Activated naive CD8-positive, alpha-beta T cell treated with anti-CD3 and anti-CD28 coated beads, Interleukin-2, amount 50 U/mL, for 24 hours (primary cell): ENCODE data around the gene PLEKHG4.

Experiments
- ATAC-seq: fragments of 150-1000 bp; cut with Tn5 transposase; one replicate; pipeline ENCODE4 v1.10.0; 2021
- DNase-seq: peaks from one replicate; pipeline ENCODE4 v3.0.0; 2021
- H3K27ac Mint-ChIP-seq: one replicate; pipeline ENCODE4 v1.8.0; 2021; ENCODE audit warnings: mild to moderate bottlenecking, mixed read lengths
- H3K27me3 Mint-ChIP-seq: one replicate; pipeline ENCODE4 v1.8.0; 2021; ENCODE audit warnings: mixed read lengths
- H3K36me3 Mint-ChIP-seq: one replicate; pipeline ENCODE4 v1.8.0; 2021; ENCODE audit warnings: low read depth, mixed read lengths
- H3K4me1 Mint-ChIP-seq: one replicate; pipeline ENCODE4 v1.8.0; 2021; ENCODE audit warnings: mixed read lengths
- H3K4me3 Mint-ChIP-seq: one replicate; pipeline ENCODE4 v1.8.0; 2021; ENCODE audit warnings: mild to moderate bottlenecking, moderate library complexity, mixed read lengths
- H3K9me3 Mint-ChIP-seq: one replicate; pipeline ENCODE4 v1.8.0; 2021; ENCODE audit warnings: mixed read lengths

The PLEKHG4 gene

DNA sequence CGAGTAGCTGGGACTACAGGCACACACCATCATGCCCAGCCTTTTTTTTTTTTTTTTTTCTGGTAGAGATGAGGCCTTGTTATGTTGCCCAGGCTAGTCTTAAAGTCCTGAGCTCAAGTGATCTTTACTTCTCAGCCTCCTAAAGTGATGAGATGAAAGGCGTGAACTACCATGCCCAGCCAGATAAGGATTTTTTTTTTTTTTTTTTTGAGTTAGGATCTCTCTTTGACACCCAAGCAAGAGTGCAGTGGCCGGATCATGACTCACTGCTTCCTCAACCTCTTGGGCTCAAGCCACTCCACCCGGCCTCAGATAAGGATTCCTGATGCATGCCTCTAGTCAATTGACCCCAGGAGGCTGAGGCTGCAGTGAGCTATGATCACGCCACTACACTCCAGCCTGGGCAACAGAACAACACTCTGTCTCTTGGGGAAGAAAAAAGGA, 11.2 kb upstream of the PLEKHG4 start:
- H3K36me3 Mint-ChIP-seq: no peaks in the 10 kb centered on the region
- ATAC-seq: no peak
- H3K4me3 Mint-ChIP-seq: no peak overlapping the region
- H3K27me3 Mint-ChIP-seq: no peaks in the 10 kb centered on the region
- H3K27ac Mint-ChIP-seq: no peak overlapping the region
- DNase-seq: no peak
- no peaks in the 10 kb centered on the region for H3K4me1 Mint-ChIP-seq
- H3K9me3 Mint-ChIP-seq: no peaks in the 10 kb centered on the region

DNA sequence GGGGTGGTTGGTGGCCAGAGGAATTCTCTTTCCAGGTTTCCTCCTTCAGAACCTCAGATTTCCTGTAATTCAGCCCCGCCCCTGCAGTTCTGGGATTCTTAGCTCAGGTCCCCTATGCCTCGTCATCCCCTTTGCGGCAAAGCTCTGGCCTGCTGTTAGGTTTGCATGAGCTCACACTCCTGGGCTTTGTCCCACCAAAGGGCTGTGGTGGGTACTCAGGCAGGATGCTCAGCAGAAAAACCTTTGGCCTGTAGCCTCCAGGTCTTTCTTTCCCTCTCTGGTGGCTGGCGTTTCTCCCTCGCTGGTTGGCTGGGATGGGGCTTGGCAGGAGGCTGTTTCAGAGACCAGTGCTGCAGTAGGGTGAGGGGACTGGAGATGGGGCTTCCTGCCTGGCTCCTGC, 9.6 kb upstream of the PLEKHG4 start:
- no peaks in the 10 kb centered on the region for H3K9me3 Mint-ChIP-seq
- no peaks in the 10 kb centered on the region for H3K27me3 Mint-ChIP-seq
- ATAC-seq (no peak), DNase-seq (no peak)
- no peak overlapping the region for H3K4me3 Mint-ChIP-seq
- H3K27ac Mint-ChIP-seq: no peak overlapping the region
- H3K4me1 Mint-ChIP-seq: no peaks in the 10 kb centered on the region
- no peaks in the 10 kb centered on the region for H3K36me3 Mint-ChIP-seq

DNA sequence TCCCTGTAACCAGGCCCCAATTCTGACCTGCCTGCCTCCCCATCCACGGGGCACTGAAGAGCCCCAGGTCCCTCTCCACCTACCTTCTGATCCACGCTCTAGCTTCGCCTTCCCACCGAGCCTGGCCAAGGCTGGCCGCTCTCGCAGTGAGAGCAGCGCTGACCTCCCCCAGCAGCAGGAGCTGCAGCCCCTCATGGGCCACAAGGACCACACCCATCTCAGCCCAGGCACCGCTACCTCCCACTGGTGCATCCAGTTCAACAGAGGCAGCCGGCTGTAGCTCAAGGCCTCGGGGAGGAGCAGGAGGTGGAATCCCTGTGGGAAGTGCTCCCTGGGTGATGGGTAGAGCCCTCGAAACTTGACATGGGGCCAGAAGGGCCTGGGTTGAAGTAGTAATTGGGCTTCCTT, 8.4 kb upstream of the PLEKHG4 start:
- Mint-ChIP-seq H3K9me3 (no peaks in the 10 kb centered on the region), H3K36me3 (peaks cover 4% of the 10 kb centered on the region), H3K27me3 (no peaks in the 10 kb centered on the region), H3K4me1 (peaks cover 3% of the 10 kb centered on the region), H3K4me3 (no peak overlapping the region), H3K27ac (no peak overlapping the region)
- ATAC-seq (no peak), DNase-seq (no peak)

DNA sequence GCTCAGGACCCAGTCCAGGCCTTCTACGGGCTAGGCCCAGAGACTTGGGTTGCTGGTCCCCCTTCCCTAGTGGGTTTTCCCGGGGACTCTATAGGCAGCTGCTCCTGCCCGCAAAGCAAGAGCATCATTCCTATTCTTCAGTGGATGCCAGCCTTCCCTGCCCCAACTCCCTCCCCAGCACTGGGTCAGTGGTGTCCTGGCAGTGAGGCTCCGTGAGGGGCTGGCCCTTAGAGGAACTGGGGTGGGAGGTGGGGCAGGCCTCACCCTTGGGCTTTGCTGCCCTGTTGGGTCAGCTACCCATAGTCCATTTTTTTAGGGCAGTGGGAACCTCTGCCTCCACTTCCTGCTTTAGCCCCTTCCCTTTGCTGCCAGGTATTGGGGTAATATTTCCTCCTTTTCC, 7.9 kb upstream of the PLEKHG4 start:
- Mint-ChIP-seq H3K4me1 (peaks cover 7% of the 10 kb centered on the region), H3K36me3 (peaks cover 9% of the 10 kb centered on the region), H3K27ac (no peak overlapping the region), H3K4me3 (no peak overlapping the region), H3K27me3 (no peaks in the 10 kb centered on the region), H3K9me3 (no peaks in the 10 kb centered on the region)
- DNase-seq (no peak), ATAC-seq (no peak)

DNA sequence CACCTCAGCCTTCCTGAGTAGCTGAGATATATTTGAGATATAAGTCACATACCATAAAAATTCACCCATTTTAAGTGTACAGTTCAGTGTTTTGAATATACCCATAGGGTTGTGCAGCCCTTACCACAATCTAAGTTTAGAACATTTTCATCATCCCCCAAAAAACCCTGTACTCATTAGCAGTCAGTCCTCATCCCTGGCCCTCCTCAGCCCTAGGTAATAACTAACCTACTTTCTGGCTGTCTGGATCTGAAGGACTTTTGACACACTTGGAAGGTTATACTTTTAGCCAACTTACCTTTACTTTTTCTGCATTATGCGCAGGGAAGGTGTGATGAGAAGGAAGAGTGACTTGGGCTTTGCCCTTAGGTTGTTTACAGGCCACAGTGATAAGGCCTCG, 4.0 kb upstream of the PLEKHG4 start:
- ATAC-seq (no peak), DNase-seq (no peak)
- Mint-ChIP-seq H3K4me1 (peaks cover 24% of the 10 kb centered on the region), H3K36me3 (peaks cover 17% of the 10 kb centered on the region), H3K4me3 (no peak overlapping the region), H3K9me3 (no peaks in the 10 kb centered on the region), H3K27ac (no peak overlapping the region), H3K27me3 (no peaks in the 10 kb centered on the region)

DNA sequence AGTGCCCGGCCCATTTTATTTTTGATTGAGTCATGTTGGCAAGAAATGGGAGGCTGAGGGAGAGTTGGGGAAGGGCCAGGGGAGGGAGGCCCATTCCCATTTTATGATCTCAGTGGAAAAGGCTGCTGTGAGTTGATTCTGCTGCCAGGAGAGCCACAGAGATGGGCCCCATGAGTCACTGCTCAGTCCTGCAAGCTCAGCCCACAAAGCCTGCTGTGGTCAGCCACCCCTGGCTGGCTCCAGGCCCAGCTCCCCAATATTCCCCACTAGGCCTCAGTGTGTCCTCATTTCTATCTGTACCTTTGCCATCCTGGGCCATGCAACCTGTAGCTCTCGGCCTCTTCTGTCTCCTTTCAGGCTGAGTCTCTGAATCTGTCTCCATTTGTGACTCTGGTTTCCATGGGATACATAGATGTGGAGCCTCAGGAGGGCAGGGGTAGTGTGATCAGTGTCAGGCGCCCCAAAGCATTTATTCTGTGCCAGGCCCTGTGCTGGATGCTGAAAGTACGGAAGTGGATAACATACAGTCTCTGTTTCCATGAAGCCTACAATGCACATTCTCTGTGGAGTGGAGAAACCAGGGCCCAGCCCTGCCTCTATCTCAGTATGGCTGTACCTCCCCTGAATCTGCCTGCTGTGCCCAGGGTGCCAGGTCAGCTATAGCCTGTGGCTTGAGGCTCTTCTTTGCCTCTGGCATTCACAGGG, 1.9 kb upstream of the PLEKHG4 start:
- Mint-ChIP-seq H3K9me3 (no peaks in the 10 kb centered on the region), H3K27me3 (no peaks in the 10 kb centered on the region), H3K4me1 (peaks cover 24% of the 10 kb centered on the region), H3K27ac (peak overlapping the region; percentile 90), H3K4me3 (peak overlapping the region; percentile 86), H3K36me3 (peaks cover 17% of the 10 kb centered on the region)
- peak; percentile 35 for ATAC-seq
- peak; percentile 52 for DNase-seq

DNA sequence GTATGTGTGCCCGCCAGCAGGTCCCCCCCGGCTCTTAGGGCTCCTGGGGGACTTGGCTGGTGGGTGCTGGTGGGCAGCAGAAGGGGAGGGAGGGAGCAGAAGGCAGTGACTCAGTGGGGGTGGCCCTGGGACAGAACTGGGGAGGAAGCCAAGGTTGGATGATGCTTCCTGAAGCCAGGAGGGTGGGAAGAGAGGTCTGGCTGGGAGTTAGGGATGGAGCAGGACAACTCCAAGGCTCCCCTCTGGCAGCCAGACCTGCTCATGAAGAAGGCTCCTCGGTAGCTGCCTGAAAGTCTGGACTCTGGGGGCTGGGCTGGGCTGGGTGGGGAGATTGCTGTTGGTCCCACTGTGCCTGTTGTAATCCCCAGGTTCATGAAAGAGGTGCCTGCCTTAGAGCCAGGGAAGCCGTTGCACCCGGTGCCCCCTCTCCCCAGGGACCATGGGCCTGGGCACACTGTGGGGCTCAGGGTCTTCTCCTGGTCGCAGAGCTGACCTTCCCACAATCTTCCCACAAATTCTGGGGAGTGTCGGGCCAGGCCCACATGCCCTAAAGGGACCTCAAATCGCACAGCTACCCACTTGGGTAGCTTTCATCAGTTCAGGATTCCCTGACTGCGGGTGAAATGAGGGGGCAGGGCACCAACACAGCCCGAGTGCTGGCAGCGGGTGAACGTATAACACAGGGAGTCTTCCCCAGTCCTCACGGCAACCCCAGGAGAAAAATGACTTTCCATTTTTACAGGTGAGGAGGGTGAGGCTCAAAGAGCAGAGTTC, 1.1 kb upstream of the PLEKHG4 start:
- ATAC-seq (no peak), DNase-seq (peak; percentile 19)
- Mint-ChIP-seq H3K27me3 (no peaks in the 10 kb centered on the region), H3K4me1 (peaks cover 24% of the 10 kb centered on the region), H3K9me3 (no peaks in the 10 kb centered on the region), H3K4me3 (peak overlapping the region; percentile 86), H3K27ac (peak overlapping the region; percentile 90), H3K36me3 (peaks cover 19% of the 10 kb centered on the region)

DNA sequence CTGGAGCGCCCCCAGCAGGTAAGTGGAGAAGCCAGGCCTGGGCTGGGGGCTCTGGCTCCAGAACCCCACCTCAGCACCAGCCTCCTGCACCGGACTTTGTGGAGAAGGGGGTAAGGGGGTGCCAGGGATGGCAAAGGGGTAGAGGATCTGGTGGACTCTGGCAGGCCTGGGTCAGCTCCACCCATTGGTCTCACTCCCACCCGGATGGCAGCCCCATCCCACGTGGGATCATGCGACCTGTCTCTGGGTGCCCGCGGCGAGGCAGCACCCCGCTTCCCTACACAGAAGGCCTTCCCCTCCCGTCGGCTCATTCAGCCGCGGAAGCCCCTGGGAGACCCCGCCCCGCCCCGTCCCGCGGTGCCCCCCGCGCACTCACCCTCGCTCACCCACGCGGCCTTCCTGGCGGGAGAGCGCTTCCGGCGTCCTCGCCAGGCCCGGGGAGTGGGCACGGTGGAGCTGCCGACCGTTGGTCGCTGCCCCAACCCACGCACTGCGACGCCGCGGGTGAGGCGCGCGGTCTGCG, 498 bp upstream of the PLEKHG4 start:
- no peaks in the 10 kb centered on the region for H3K9me3 Mint-ChIP-seq
- H3K27ac Mint-ChIP-seq: peak overlapping the region; percentile 90
- H3K36me3 Mint-ChIP-seq: peaks cover 21% of the 10 kb centered on the region
- DNase-seq: peak; percentile 65
- ATAC-seq: peak; percentile 68
- peak overlapping the region; percentile 86 for H3K4me3 Mint-ChIP-seq
- peaks cover 24% of the 10 kb centered on the region for H3K4me1 Mint-ChIP-seq
- no peaks in the 10 kb centered on the region for H3K27me3 Mint-ChIP-seq

DNA sequence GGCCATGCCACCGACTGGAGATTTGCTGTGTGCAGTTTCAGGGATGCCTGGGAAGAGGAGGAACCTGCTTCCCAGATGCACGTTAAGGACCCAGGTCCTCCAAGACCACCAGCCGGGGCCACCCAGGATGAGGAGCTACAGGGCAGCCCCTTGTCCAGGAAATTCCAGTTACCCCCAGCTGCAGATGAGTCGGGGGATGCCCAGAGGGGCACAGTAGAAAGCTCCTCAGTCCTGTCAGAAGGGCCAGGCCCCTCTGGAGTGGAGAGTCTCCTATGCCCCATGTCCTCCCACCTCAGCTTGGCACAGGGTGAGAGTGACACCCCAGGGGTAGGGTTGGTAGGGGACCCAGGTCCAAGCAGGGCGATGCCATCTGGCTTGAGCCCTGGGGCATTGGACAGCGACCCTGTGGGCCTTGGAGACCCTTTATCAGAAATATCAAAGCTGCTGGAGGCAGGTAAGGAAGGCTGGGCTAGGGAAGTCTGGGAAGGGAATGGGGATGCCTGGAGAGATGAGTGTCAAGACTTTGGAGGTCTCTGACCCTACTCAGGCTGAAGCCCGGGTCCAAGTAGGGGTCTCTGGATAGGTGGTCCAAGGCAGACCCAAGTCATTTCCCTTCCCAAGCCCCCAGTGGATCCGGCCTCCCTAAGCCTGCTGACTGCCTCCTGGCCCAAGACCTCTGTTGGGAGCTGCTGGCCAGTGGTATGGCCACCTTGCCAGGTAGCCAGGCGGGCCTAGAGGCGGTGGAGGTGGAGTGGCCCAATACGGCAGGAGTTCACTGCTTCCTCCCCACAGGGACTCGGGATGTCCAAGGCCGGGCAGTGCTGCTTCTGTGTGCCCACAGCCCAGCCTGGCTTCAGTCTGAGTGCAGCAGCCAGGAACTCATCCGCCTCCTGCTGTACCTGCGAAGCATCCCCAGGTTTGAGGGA, 1.0 kb downstream of the PLEKHG4 start:
- no peak for ATAC-seq
- peaks cover 23% of the 10 kb centered on the region for H3K4me1 Mint-ChIP-seq
- H3K9me3 Mint-ChIP-seq: no peaks in the 10 kb centered on the region
- H3K27me3 Mint-ChIP-seq: no peaks in the 10 kb centered on the region
- no peak for DNase-seq
- H3K4me3 Mint-ChIP-seq: peak overlapping the region; percentile 56
- H3K27ac Mint-ChIP-seq: no peak overlapping the region
- H3K36me3 Mint-ChIP-seq: peaks cover 18% of the 10 kb centered on the region

DNA sequence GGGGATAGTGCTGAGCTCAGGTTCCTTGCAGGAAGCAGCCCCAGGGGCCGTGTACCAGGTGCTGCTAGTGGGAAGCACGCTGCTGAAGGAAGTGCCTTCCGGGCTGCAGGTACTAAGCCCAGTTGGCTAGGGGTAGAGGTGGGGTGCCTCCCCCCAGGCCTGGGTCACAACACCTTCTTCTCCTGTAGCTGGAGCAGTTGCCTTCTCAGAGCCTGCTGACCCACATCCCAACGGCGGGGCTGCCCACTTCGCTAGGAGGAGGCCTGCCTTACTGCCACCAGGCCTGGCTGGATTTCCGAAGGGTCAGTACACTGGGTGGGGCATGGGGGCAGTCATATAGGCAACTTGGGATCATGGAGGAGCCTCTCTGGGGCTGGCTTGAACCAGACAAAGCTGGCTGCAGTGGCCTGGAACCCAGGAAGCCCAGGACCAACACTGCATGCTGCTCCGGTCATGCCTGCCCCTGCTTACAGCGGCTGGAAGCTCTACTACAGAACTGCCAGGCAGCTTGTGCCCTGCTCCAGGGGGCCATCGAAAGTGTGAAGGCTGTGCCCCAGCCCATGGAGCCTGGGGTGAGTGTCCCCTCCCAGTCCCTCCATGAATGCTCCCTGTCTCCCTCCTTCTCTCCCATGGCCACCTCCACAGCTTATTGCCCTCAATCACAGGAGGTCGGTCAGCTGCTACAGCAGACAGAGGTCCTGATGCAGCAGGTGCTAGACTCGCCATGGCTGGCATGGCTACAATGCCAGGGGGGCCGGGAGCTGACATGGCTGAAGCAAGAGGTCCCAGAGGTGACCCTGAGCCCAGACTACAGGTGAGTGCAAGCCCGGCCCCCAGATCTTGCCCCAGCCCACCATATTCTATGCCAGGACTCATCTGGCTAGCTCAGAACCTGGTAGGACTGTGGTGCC, 2.5 kb downstream of the PLEKHG4 start:
- ATAC-seq: no peak
- Mint-ChIP-seq H3K4me1 (peaks cover 15% of the 10 kb centered on the region), H3K36me3 (peaks cover 9% of the 10 kb centered on the region), H3K4me3 (no peak overlapping the region), H3K27ac (no peak overlapping the region), H3K27me3 (no peaks in the 10 kb centered on the region), H3K9me3 (no peaks in the 10 kb centered on the region)
- no peak for DNase-seq

DNA sequence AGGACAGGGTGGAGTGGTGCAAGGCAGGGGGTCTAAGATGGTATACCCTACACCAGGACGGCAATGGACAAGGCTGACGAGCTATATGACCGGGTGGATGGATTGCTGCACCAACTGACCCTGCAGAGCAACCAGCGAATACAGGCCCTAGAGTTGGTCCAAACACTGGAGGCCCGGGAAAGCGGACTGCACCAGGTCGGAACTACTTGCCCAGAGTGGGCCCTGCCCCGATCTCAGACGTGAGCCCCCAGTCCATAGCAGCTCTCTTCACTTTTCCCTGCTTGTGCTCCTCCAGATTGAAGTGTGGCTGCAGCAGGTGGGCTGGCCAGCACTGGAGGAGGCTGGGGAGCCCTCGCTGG, 3.1 kb downstream of the PLEKHG4 start:
- peaks cover 5% of the 10 kb centered on the region for H3K36me3 Mint-ChIP-seq
- H3K4me1 Mint-ChIP-seq: peaks cover 9% of the 10 kb centered on the region
- H3K4me3 Mint-ChIP-seq: no peak overlapping the region
- no peaks in the 10 kb centered on the region for H3K27me3 Mint-ChIP-seq
- no peak overlapping the region for H3K27ac Mint-ChIP-seq
- DNase-seq (no peak), ATAC-seq (no peak)
- no peaks in the 10 kb centered on the region for H3K9me3 Mint-ChIP-seq

DNA sequence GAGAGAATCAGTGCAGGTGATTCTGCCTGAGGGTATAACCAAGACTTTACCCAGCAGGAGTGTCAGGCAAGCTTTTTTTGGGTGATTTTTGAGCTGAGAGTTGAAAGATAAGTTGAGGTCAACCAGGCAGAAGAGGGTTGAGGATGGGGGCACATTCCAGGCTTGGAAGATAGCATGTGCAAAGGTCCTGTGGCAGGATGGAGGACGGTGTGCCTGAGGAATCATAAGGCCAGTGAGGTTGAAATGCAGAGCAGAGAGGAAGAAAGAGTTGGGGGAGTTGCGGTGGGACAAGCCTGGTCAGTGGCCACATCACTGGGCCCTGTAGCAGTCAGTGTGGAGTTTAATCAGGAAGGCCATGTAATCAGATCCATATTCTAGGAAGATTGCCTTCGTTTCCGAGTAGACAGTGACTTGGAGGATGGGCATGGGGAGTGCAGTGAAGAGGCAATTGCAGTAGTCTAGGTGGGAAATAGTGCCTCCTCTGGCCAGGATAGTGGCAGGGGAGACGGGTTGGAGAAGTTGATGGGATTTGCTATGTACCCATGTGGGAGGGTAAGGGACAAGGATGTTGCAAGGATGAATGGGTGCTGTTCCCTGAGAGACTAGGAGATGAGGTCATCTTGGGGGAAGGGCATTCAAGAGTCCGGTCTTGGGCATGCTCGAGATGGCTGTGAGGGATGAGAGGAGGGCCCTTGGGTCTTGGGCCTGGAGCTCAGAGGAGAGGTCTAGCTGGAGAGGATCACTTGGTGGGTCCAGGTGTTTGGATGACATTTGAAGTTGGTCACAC, 3.9 kb downstream of the PLEKHG4 start:
- DNase-seq: no peak
- no peak for ATAC-seq
- Mint-ChIP-seq H3K4me3 (no peak overlapping the region), H3K9me3 (no peaks in the 10 kb centered on the region), H3K4me1 (peaks cover 4% of the 10 kb centered on the region), H3K27me3 (no peaks in the 10 kb centered on the region), H3K36me3 (peaks cover 4% of the 10 kb centered on the region), H3K27ac (no peak overlapping the region)
